A549 (cell line): ENCODE results near the gene CBR1. TPM values are rescaled to one million over a fixed set of nuclear protein-coding genes. Genes with fewer than 3 reads are reported as not detected.

Experiments used
- ATAC-seq, 2 experiments: fragments of 200-7000 bp in 1 of 2; fragments of >200 bp in 1 of 2; cut with Nextera tagmentation in 1 of 2; cut with Tn5 transposase in 1 of 2; 3 replicates each; pipeline versions ENCODE4 v1.8.0 to v1.9.1; 2018 to 2020; ENCODE audit warnings: mild to moderate bottlenecking in 1 of 2, moderate library complexity in 1 of 2
- CTCF ChIA-PET: fragments of 300-600 bp; sonication (Branson Sonifier 250); formaldehyde crosslinking; extraction: SDS; loops from one replicate; lab custom pipeline; 2021; ENCODE audit warnings: antibody characterized with exemption, inconsistent platforms; lab: Yijun Ruan, JAX
- POLR2A ChIA-PET: fragments of 350-600 bp; formaldehyde crosslinking; extraction: SDS; loops from one replicate; lab custom pipeline; 2021; ENCODE audit warnings: antibody characterized with exemption, inconsistent platforms; lab: Yijun Ruan, JAX
- DNase-seq, 2 experiments: peaks; one replicate each; pipeline versions ENCODE4 v3.0.0 to v3.0.0-alpha.2; 2011 to 2016; ENCODE audit warnings: low read depth in 1 of 2, low spot score in 1 of 2
- FAIRE-seq: peaks from 2 replicates; lab custom pipeline; 2011; peaks lifted over from hg19 to GRCh38; lab: Jason Lieb, UNC
- H3K27ac ChIP-seq, 2 experiments: fragments of >200 bp; sonication (Bioruptor Twin); formaldehyde crosslinking; 3 replicates each; pipeline ENCODE4 v1.5.1; 2016 to 2017
- H3K4me1 ChIP-seq: fragments of >200 bp; sonication (Bioruptor Twin); formaldehyde crosslinking; 3 replicates; pipeline ENCODE4 v1.6.1; 2016
- H3K4me2 ChIP-seq: fragments of >200 bp; sonication (Bioruptor Twin); formaldehyde crosslinking; 3 replicates; pipeline ENCODE4 v1.6.1; 2016
- H3K4me3 ChIP-seq: fragments of >200 bp; sonication (Bioruptor Twin); formaldehyde crosslinking; 3 replicates; pipeline ENCODE4 v1.5.1; 2016
- H3K9me3 ChIP-seq: fragments of >200 bp; sonication (Bioruptor Twin); formaldehyde crosslinking; 3 replicates; pipeline ENCODE4 v1.6.1; 2016
- CBX2 ChIP-seq: fragments of 200-600 bp; sonication (generic); IDR thresholded peaks from 2 replicates; pipeline ENCODE4 v1.6.1; 2016; ENCODE audit warnings: low read depth, mild to moderate bottlenecking, borderline replicate concordance
- CBX8 ChIP-seq: fragments of 200-600 bp; sonication (generic); IDR thresholded peaks from 2 replicates; pipeline ENCODE4 v1.6.1; 2016
- CEBPB ChIP-seq, 2 experiments: fragments of >200 bp in 1 of 2; sonication (Bioruptor Twin) in 1 of 2; formaldehyde crosslinking in 1 of 2; IDR thresholded peaks; 2 replicates each; pipeline ENCODE4 v1.6.1; 2012 to 2016
- EHF ChIP-seq: fragments of 250-450 bp; sonication (Bioruptor Pico); IDR thresholded peaks from 2 replicates; pipeline ENCODE4 v1.5.0; 2020; ENCODE audit warnings: mild to moderate bottlenecking
- EHMT2 ChIP-seq: fragments of 200-600 bp; sonication (generic); IDR thresholded peaks from 2 replicates; pipeline ENCODE4 v1.6.1; 2016; ENCODE audit warnings: antibody characterized with exemption, low read depth, mild to moderate bottlenecking, moderate library complexity
- EP300 ChIP-seq, 2 experiments: fragments of >200 bp; sonication (Bioruptor Twin); formaldehyde crosslinking; IDR thresholded peaks; 2 replicates in 1 of 2; 3 replicates in 1 of 2; pipeline ENCODE4 v1.6.1; 2016 to 2017
- ESRRA ChIP-seq: fragments of 150-350 bp; IDR thresholded peaks from 2 replicates; pipeline ENCODE4 v1.6.1; 2014; ENCODE audit warnings: mild to moderate bottlenecking, low read length, borderline replicate concordance
- FOSL2 ChIP-seq, 2 experiments: fragments of 450-650 bp in 1 of 2; fragments of >200 bp in 1 of 2; sonication (Bioruptor Twin) in 1 of 2; formaldehyde crosslinking; IDR thresholded peaks; 2 replicates each; pipeline versions ENCODE4 v1.5.0 to v1.6.1; 2016 to 2020; ENCODE audit warnings: mild to moderate bottlenecking in 1 of 2, moderate library complexity in 1 of 2
- FOXS1 ChIP-seq: fragments of 250-450 bp; sonication (Bioruptor Pico); IDR thresholded peaks from 2 replicates; pipeline ENCODE4 v1.5.0; 2020; ENCODE audit warnings: mild to moderate bottlenecking, moderate library complexity
- GATA3 ChIP-seq: IDR thresholded peaks from 2 replicates; pipeline ENCODE4 v1.6.1; 2012; ENCODE audit warnings: borderline replicate concordance
- HDAC2 ChIP-seq: fragments of 200-600 bp; sonication (generic); IDR thresholded peaks from 2 replicates; pipeline ENCODE4 v1.6.1; 2016
- HEYL ChIP-seq: fragments of 250-450 bp; sonication (Bioruptor Pico); IDR thresholded peaks from 2 replicates; pipeline ENCODE4 v1.8.0; 2021; ENCODE audit warnings: mild to moderate bottlenecking, moderate library complexity
- HOXB13 ChIP-seq: fragments of 250-450 bp; sonication (Bioruptor Pico); IDR thresholded peaks from 2 replicates; pipeline ENCODE4 v1.5.0; 2020; ENCODE audit warnings: low read depth, mild to moderate bottlenecking, moderate library complexity
- HOXB5 ChIP-seq: fragments of 250-450 bp; sonication (Bioruptor Pico); IDR thresholded peaks from 2 replicates; pipeline ENCODE4 v1.5.0; 2020; ENCODE audit warnings: mild to moderate bottlenecking, moderate library complexity
- JUN ChIP-seq, 2 experiments: fragments of >200 bp; sonication (Bioruptor Twin); formaldehyde crosslinking; IDR thresholded peaks; 2 replicates in 1 of 2; 3 replicates in 1 of 2; pipeline ENCODE4 v1.6.1; 2016 to 2017
- KDM1A ChIP-seq: fragments of 200-600 bp; sonication (generic); IDR thresholded peaks from 2 replicates; pipeline ENCODE4 v1.6.1; 2016; ENCODE audit warnings: low read depth, mild to moderate bottlenecking
- MAZ ChIP-seq: fragments of 150-350 bp; IDR thresholded peaks from 2 replicates; pipeline ENCODE4 v1.6.1; 2014; ENCODE audit warnings: antibody characterized with exemption, low read depth, low read length, borderline replicate concordance
- MYC ChIP-seq: IDR thresholded peaks from 2 replicates; pipeline ENCODE4 v1.6.1; 2012; ENCODE audit warnings: mild to moderate bottlenecking, inconsistent platforms, low read length, improper control_type of control experiment, borderline replicate concordance
- NFE2L2 ChIP-seq: fragments of 150-350 bp; conservative IDR thresholded peaks from 2 replicates; pipeline ENCODE4 v1.6.1; 2014; ENCODE audit warnings: low read length
- NPAS2 ChIP-seq: fragments of 250-450 bp; sonication (Bioruptor Pico); IDR thresholded peaks from 2 replicates; pipeline ENCODE4 v1.8.0; 2022; ENCODE audit warnings: mild to moderate bottlenecking, moderate library complexity, borderline replicate concordance
- NR3C1 ChIP-seq: fragments of >200 bp; sonication (Bioruptor Twin); formaldehyde crosslinking; IDR thresholded peaks from 3 replicates; pipeline ENCODE4 v1.6.1; 2017
- POLR2A ChIP-seq: IDR thresholded peaks from 2 replicates; pipeline ENCODE4 v1.6.1; 2012; ENCODE audit warnings: mild to moderate bottlenecking, low read length
- RARB ChIP-seq: fragments of 250-450 bp; sonication (Bioruptor Pico); IDR thresholded peaks from 2 replicates; pipeline ENCODE4 v1.8.0; 2021; ENCODE audit warnings: mild to moderate bottlenecking, moderate library complexity
- RCOR1 ChIP-seq: fragments of 150-350 bp; IDR thresholded peaks from 2 replicates; pipeline ENCODE4 v1.6.1; 2014; ENCODE audit warnings: antibody characterized with exemption, low read length, low read depth
- SMC3 ChIP-seq: fragments of >200 bp; sonication (Bioruptor Twin); formaldehyde crosslinking; IDR thresholded peaks from 3 replicates; pipeline ENCODE4 v1.6.1; 2018; ENCODE audit warnings: inconsistent platforms
- SREBF2 ChIP-seq: fragments of 450-650 bp; IDR thresholded peaks from 2 replicates; pipeline ENCODE4 v1.6.1; 2014; ENCODE audit warnings: mild to moderate bottlenecking, moderate library complexity
- TFCP2L1 ChIP-seq: fragments of 250-450 bp; sonication (Bioruptor Pico); IDR thresholded peaks from 2 replicates; pipeline ENCODE4 v1.5.0; 2021; ENCODE audit warnings: mild to moderate bottlenecking
- TP53 ChIP-seq: fragments of 250-450 bp; sonication (Bioruptor Pico); IDR thresholded peaks from 2 replicates; pipeline ENCODE4 v1.5.0; 2021; ENCODE audit warnings: mild to moderate bottlenecking, moderate library complexity
- ZC3H11A ChIP-seq: fragments of 450-650 bp; IDR thresholded peaks from 2 replicates; pipeline ENCODE4 v1.6.1; 2014; ENCODE audit warnings: antibody characterized with exemption, mild to moderate bottlenecking
- ZNF302 ChIP-seq: fragments of 250-450 bp; sonication (Bioruptor Pico); IDR thresholded peaks from 2 replicates; pipeline ENCODE4 v1.9.0; 2021; ENCODE audit warnings: inconsistent platforms, mild to moderate bottlenecking, moderate library complexity
- WGBS: methylation state at CpG from one replicate; pipeline ENCODE4 v1.1.6; 2017; ENCODE audit errors: missing lambda C conversion rate; 5-methylcytosine and 5-hydroxymethylcytosine counted together
- polyA minus RNA-seq: library from RNA; depleted of rRNA, polyadenylated mRNA; stranded (reverse); fragments of >200 nt; gene quantifications from 2 replicates; pipeline ENCODE4 v1.2.3, GENCODE V29; 2011; rRNA and poly(A)+ RNA removed
- polyA plus RNA-seq, 4 experiments: library from polyadenylated mRNA; depleted of rRNA in 3 of 4; stranded (reverse); fragments of >200 nt; fragmentation: RNase III in 1 of 4; extraction: RNeasy Plus Mini Kit Qiagen cat#74134 plus additional on column Dnase treatment in 1 of 4; gene quantifications; 2 replicates in 3 of 4; 3 replicates in 1 of 4; pipeline ENCODE4 v1.2.3, GENCODE V29; 2011 to 2017
- TF ChIP-seq, protein P1 (sequence below): fragments of >200 bp; sonication (Bioruptor Twin); formaldehyde crosslinking; IDR thresholded peaks from 3 replicates; pipeline ENCODE4 v1.5.1; 2016
- TF ChIP-seq, protein P2 (sequence below): fragments of 250-450 bp; sonication (Bioruptor Pico); IDR thresholded peaks from 2 replicates; pipeline ENCODE4 v1.5.0; 2020; ENCODE audit warnings: low read depth, mild to moderate bottlenecking, moderate library complexity
- TF ChIP-seq, protein P3 (sequence below): fragments of >200 bp; sonication (Bioruptor Twin); formaldehyde crosslinking; IDR thresholded peaks from 2 replicates; pipeline ENCODE4 v1.6.1; 2016
- TF ChIP-seq, protein P4 (sequence below): fragments of 200-600 bp; sonication (generic); IDR thresholded peaks from 2 replicates; pipeline ENCODE4 v1.6.1; 2016; ENCODE audit warnings: antibody characterized with exemption, mild to moderate bottlenecking, moderate library complexity
- TF ChIP-seq, protein P5 (sequence below): IDR thresholded peaks from 2 replicates; pipeline ENCODE4 v1.6.1; 2012

The CBR1 gene
- polyA plus RNA-seq (2011; rRNA removed) (154 and 165 TPM in 2 replicates), polyA plus RNA-seq (2017; fragmentation: RNase III; extraction: RNeasy Plus Mini Kit Qiagen cat#74134 plus additional on column Dnase treatment) (203 to 211 TPM (median 208 TPM) in 3 replicates), polyA minus RNA-seq (60.1 and 60.6 TPM in 2 replicates)
- polyA plus RNA-seq (2012; cell fraction: cytosol; rRNA removed): 591 and 681 TPM in 2 replicates
- polyA plus RNA-seq (2012; cell fraction: nucleus; rRNA removed): 542 and 726 TPM in 2 replicates

DNA sequence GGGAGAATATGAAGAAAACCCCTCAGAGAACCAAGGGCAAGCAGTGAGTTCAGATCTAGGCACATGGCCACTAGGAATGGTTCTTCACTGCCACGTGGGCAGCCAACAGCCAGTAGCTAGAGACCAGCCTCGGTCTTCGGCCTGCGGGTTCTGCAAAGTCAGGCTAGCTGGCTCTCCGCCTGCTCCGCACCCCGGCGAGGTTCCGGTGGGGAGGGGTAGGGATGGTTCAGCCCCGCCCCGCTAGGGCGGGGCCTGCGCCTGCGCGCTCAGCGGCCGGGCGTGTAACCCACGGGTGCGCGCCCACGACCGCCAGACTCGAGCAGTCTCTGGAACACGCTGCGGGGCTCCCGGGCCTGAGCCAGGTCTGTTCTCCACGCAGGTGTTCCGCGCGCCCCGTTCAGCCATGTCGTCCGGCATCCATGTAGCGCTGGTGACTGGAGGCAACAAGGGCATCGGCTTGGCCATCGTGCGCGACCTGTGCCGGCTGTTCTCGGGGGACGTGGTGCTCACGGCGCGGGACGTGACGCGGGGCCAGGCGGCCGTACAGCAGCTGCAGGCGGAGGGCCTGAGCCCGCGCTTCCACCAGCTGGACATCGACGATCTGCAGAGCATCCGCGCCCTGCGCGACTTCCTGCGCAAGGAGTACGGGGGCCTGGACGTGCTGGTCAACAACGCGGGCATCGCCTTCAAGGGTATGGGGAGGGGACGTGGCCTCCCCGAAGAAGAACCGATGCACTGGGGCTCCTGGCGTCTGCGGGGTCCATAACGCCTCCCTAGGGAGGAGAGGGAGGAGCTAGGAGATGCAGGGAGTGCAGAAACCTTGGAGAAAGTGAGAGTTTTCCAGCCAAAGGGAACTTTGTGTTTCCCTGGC is at the start of gene CBR1:
Gene CBR1, plus strand, starts transcription at position 312 of the 871 bp plus-strand sequence. Its CDS starts 92 bp downstream, at position 404.
- ChIA-PET POLR2A (interaction anchor here (0.6 to 2.8 kb wide), 6 partner anchors 8 to 258 kb away, joined by 3 to 56 read pairs (median 4); partner anchors contain the start of gene SETD4), CTCF (interaction anchor here (0.7 to 0.8 kb wide), 2 partner anchors 10 to 15 kb away, joined by 3 read pairs; partner anchors contain the start of gene SETD4)
- ATAC-seq (peak; percentile 98 to 99), DNase-seq (peak; percentile 65 to 94), FAIRE-seq (no peak)
- WGBS: 4% methylated on average over 8 of the region's 71 CpGs
- Histone ChIP-seq H3K4me3 (peak within 1 kb of the TSS; percentile 94), H3K4me2 (peak within 1 kb of the TSS; percentile 76), H3K4me1 (peaks cover 32% of the 10 kb centered on the region), H3K27ac (peak within 1 kb of the TSS; percentile 94 to 95), H3K9me3 (peaks cover 10% of the 10 kb centered on the region)
- TF ChIP-seq CEBPB (IDR thresholded peaks at IDR 0.05): no peak
- TF ChIP-seq JUN (IDR thresholded peaks at IDR 0.05): peak; percentile 52 to 82; a peak in 4 of 5 replicates
- no peak for TF ChIP-seq FOSL2 (IDR thresholded peaks at IDR 0.05)
- TF ChIP-seq FOSL2 (CRISPR knock-in tag; IDR thresholded peaks at IDR 0.05): no peak
- TF ChIP-seq EP300 (IDR thresholded peaks at IDR 0.05): no peak
- peak; percentile 83 for TF ChIP-seq POLR2A
- no peak for TF ChIP-seq CBX2
- TF ChIP-seq HEYL (CRISPR knock-in tag): no peak
- TF ChIP-seq HOXB5: no peak; the same call in 1 of the 2 replicates
- TF ChIP-seq NPAS2: no peak
- TF ChIP-seq CBX8: no peak
- 0 out of 2 replicates have a peak, but pooled peaks have one; percentile 9 for TF ChIP-seq KDM1A
- no peak for TF ChIP-seq SMC3
- no peak for TF ChIP-seq NR3C1
- no peak for TF ChIP-seq GATA3
- TF ChIP-seq RARB: no peak
- TF ChIP-seq, protein P1, sequence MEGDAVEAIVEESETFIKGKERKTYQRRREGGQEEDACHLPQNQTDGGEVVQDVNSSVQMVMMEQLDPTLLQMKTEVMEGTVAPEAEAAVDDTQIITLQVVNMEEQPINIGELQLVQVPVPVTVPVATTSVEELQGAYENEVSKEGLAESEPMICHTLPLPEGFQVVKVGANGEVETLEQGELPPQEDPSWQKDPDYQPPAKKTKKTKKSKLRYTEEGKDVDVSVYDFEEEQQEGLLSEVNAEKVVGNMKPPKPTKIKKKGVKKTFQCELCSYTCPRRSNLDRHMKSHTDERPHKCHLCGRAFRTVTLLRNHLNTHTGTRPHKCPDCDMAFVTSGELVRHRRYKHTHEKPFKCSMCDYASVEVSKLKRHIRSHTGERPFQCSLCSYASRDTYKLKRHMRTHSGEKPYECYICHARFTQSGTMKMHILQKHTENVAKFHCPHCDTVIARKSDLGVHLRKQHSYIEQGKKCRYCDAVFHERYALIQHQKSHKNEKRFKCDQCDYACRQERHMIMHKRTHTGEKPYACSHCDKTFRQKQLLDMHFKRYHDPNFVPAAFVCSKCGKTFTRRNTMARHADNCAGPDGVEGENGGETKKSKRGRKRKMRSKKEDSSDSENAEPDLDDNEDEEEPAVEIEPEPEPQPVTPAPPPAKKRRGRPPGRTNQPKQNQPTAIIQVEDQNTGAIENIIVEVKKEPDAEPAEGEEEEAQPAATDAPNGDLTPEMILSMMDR: no peak
- no peak for TF ChIP-seq ZNF302 (CRISPR knock-in tag)
- TF ChIP-seq ESRRA: no peak
- no peak for TF ChIP-seq EHF
- TF ChIP-seq ZC3H11A: no peak
- 0 out of 2 replicates have a peak, but pooled peaks have one; percentile 37 for TF ChIP-seq FOXS1 (CRISPR knock-in tag)
- TF ChIP-seq, protein P2, sequence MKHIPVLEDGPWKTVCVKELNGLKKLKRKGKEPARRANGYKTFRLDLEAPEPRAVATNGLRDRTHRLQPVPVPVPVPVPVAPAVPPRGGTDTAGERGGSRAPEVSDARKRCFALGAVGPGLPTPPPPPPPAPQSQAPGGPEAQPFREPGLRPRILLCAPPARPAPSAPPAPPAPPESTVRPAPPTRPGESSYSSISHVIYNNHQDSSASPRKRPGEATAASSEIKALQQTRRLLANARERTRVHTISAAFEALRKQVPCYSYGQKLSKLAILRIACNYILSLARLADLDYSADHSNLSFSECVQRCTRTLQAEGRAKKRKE (CRISPR knock-in tag): peak; percentile 40; the same call in 1 of the 2 replicates
- TF ChIP-seq MAZ: no peak
- peak; percentile 61; the same call in 1 of the 2 replicates for TF ChIP-seq HOXB13 (CRISPR knock-in tag)
- TF ChIP-seq, protein P3, sequence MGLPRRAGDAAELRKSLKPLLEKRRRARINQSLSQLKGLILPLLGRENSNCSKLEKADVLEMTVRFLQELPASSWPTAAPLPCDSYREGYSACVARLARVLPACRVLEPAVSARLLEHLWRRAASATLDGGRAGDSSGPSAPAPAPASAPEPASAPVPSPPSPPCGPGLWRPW: no peak
- TF ChIP-seq, protein P4, sequence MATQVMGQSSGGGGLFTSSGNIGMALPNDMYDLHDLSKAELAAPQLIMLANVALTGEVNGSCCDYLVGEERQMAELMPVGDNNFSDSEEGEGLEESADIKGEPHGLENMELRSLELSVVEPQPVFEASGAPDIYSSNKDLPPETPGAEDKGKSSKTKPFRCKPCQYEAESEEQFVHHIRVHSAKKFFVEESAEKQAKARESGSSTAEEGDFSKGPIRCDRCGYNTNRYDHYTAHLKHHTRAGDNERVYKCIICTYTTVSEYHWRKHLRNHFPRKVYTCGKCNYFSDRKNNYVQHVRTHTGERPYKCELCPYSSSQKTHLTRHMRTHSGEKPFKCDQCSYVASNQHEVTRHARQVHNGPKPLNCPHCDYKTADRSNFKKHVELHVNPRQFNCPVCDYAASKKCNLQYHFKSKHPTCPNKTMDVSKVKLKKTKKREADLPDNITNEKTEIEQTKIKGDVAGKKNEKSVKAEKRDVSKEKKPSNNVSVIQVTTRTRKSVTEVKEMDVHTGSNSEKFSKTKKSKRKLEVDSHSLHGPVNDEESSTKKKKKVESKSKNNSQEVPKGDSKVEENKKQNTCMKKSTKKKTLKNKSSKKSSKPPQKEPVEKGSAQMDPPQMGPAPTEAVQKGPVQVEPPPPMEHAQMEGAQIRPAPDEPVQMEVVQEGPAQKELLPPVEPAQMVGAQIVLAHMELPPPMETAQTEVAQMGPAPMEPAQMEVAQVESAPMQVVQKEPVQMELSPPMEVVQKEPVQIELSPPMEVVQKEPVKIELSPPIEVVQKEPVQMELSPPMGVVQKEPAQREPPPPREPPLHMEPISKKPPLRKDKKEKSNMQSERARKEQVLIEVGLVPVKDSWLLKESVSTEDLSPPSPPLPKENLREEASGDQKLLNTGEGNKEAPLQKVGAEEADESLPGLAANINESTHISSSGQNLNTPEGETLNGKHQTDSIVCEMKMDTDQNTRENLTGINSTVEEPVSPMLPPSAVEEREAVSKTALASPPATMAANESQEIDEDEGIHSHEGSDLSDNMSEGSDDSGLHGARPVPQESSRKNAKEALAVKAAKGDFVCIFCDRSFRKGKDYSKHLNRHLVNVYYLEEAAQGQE: no peak
- no peak for TF ChIP-seq SREBF2
- TF ChIP-seq NFE2L2: peak; percentile 59
- no peak for TF ChIP-seq RCOR1
- no peak for TF ChIP-seq TP53 (CRISPR knock-in tag)
- TF ChIP-seq EHMT2: no peak
- no peak for TF ChIP-seq TFCP2L1 (CRISPR knock-in tag)
- TF ChIP-seq MYC: no peak
- TF ChIP-seq HDAC2: no peak
- TF ChIP-seq, protein P5, sequence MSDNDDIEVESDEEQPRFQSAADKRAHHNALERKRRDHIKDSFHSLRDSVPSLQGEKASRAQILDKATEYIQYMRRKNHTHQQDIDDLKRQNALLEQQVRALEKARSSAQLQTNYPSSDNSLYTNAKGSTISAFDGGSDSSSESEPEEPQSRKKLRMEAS: peak; percentile 78
